HG03064 (cell line): Measurements from ENCODE around the gene LRCH1.
"Not testable (repeated sequence)": the region's sequence is repeated elsewhere in the genome, so short reads cannot be mapped to it uniquely, and the experiment has no call there.

Experiments
- ATAC-seq: cut with Tn5 transposase; IDR thresholded peaks from one replicate; pipeline ENCODE4 v1.9.1; 2021; ENCODE audit warnings: low read depth; ENCODE audit not compliant: unreplicated experiment

The LRCH1 gene

GRCh38 chr13:46736541-46737310 is 183.8 kb downstream of the LRCH1 start:
- no peak for ATAC-seq

- ATAC-seq, result no peak
Observed at GRCh38 chr13:46738055-46738454, 185.1 kb downstream of the LRCH1 start.

GRCh38 chr13:46738766-46739165 is 185.8 kb downstream of the LRCH1 start:
- ATAC-seq, result no peak

- no peak for ATAC-seq
Observed at GRCh38 chr13:46739447-46740098, 186.6 kb downstream of the LRCH1 start.

GRCh38 chr13:46743191-46743590 is 190.2 kb downstream of the LRCH1 start:
- ATAC-seq, result no peak

GRCh38 chr13:46745062-46745461 is 192.1 kb downstream of the LRCH1 start:
- ATAC-seq, result no peak

GRCh38 chr13:46745706-46746105 is 192.7 kb downstream of the LRCH1 start:
- ATAC-seq, result no peak

- no peak for ATAC-seq
Observed at GRCh38 chr13:46747031-46747820, 194.3 kb downstream of the LRCH1 start.

GRCh38 chr13:46748300-46748699 is 195.3 kb downstream of the LRCH1 start:
- ATAC-seq, result no peak

- no peak for ATAC-seq
Observed at GRCh38 chr13:46749951-46750350, 197.0 kb downstream of the LRCH1 start.

- peak; percentile 82 for ATAC-seq
Observed at GRCh38 chr13:46751811-46752635, 199.1 kb downstream of the LRCH1 start.

GRCh38 chr13:46753137-46753536 is 200.2 kb downstream of the LRCH1 start:
- ATAC-seq, result no peak

- no peak for ATAC-seq
Observed at GRCh38 chr13:46753917-46754316, 200.9 kb downstream of the LRCH1 start.

GRCh38 chr13:46754812-46755211 is 201.8 kb downstream of the LRCH1 start:
- no peak for ATAC-seq

GRCh38 chr13:46755508-46755907 is 202.5 kb downstream of the LRCH1 start:
- not testable (repeated sequence) for ATAC-seq

GRCh38 chr13:46756977-46757376 is 204.0 kb downstream of the LRCH1 start:
- no peak for ATAC-seq

- no peak for ATAC-seq
Observed at GRCh38 chr13:46757640-46758039, 204.7 kb downstream of the LRCH1 start.

GRCh38 chr13:46759846-46760245 is 206.9 kb downstream of the LRCH1 start:
- no peak for ATAC-seq

- ATAC-seq, result no peak
Observed at GRCh38 chr13:46761174-46761573, 208.2 kb downstream of the LRCH1 start.

GRCh38 chr13:46761866-46762265 is 208.9 kb downstream of the LRCH1 start:
- ATAC-seq, result no peak
